Activated naive CD4-positive, alpha-beta T cell treated with anti-CD3 and anti-CD28 coated beads, Interleukin-2, amount 50 U/mL, for 72 hours (primary cell): Measurements from ENCODE around the gene RCL1. TPM values are rescaled to one million over a fixed set of nuclear protein-coding genes. Genes with fewer than 3 reads are reported as not detected.

ENCODE experiments used
- ATAC-seq, 2 donors: fragments of 150-1000 bp; cut with Tn5 transposase; 2 replicates each; pipeline ENCODE4 v1.10.0; 2021; ENCODE audit warnings: mild to moderate bottlenecking in 2 of 2, moderate library complexity in 2 of 2
- DNase-seq, 2 donors: peaks; one replicate each; pipeline ENCODE4 v3.0.0; 2021 to 2022; ENCODE audit warnings: low spot score in 2 of 2
- H3K27ac Mint-ChIP-seq, 2 donors: one replicate each; pipeline ENCODE4 v1.8.0; 2022; ENCODE audit warnings: mild to moderate bottlenecking in 2 of 2, mixed read lengths in 2 of 2
- H3K36me3 Mint-ChIP-seq, 2 donors: one replicate each; pipeline ENCODE4 v1.8.0; 2022; ENCODE audit warnings: mixed read lengths in 2 of 2
- H3K9me3 Mint-ChIP-seq, 2 donors: one replicate each; pipeline ENCODE4 v1.8.0; 2022; ENCODE audit warnings: mixed read lengths in 2 of 2
- total RNA-seq, 2 donors: library from RNA; stranded (reverse); gene quantifications; one replicate each; pipeline ENCODE4 v1.2.3, GENCODE V29; 2022

RCL1 gene
- total RNA-seq, 2 donors from 2014 or later: 18.2 to 32.0 TPM

DNA sequence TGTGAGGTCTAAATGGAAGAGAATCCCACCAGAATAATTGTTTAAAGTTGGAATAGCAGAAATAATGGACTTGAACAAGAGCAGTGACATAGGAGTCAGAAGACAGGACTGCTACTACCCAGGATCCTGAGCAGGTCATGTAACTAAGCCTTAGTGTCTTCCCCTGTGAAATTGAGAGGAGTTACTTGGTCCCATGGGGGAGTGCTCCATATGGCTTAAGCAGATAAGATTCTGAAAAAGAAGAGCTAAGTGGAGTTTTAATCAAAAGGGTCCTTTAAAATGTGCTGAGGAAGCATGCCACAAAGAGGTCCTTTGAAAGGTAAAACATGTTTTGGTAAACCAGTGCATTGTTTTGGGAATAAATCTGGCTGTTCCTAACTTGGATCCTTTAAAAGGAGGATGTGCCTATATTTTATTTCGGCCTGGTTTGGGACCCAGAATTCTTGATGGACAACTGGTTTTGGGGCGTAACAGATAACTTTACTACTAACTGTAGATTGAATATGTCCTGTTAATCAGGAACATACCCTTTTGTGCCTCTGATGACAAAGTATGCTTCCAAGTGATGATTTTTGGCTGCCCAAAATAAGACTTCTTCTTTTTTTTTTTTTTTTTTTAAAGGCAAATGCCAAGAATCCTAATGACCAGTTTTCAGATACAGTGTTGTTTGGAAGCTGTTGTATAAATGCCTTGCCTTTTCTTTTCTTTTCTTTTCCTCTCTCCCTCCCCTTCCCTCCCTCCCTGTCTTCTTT is 5.7 kb downstream of the RCL1 start:
- peak overlapping the region in 1 of 2 donors; percentile 73 for H3K27ac Mint-ChIP-seq

DNA sequence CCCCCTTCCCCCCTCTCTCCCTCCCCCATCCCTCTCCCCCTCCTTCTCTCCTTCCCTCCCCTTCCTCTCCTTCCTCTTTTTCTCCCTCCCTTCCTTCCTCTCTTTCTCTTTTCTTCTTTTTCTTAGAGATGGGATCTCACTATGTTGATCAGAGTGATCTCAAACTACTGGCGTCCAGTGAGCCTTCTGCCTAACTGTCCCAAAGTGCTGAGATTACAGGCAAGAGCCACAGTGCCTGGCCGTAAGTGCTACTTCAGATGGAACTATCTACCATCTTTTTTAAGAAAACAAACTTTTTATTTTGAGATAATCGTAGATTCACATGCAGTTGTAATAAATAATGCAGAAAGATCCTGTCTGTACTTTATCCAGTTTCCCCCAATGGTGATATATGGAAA is 6.3 kb downstream of the RCL1 start:
- DNase-seq: no peak
- peak overlapping the region in 1 of 2 donors; percentile 73 for H3K27ac Mint-ChIP-seq
- no peak for ATAC-seq
- peaks cover 6 to 28% of the 10 kb centered on the region in 2 donors for H3K36me3 Mint-ChIP-seq
- peaks cover 0 to 15% of the 10 kb centered on the region in 2 donors for H3K9me3 Mint-ChIP-seq

More for the DNA sequence above, 5.7 kb downstream of the RCL1 start:
- Mint-ChIP-seq H3K9me3 (peaks cover 0 to 10% of the 10 kb centered on the region in 2 donors), H3K36me3 (peaks cover under 1 to 25% of the 10 kb centered on the region in 2 donors)
- DNase-seq: no peak
- no peak for ATAC-seq

DNA sequence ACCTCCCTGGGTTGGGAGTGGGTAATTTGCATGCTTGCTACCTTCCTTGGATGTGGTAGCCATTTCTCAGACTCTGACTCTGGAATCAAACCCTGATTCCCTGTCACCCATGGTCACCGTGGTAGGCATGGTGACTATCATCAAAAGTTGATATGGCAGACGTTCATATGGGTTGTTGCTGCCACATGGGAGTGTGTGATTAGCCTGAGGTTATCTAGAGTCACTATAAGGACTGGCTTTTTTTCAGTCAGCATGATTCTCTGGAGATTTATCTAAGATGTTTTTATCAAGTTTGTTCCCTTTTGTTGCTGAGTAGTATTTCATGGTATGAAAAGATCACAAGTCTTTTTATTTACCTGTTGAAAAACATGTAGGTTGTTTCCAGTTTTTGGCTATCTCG is 7.0 kb downstream of the RCL1 start:
- H3K27ac Mint-ChIP-seq: peak overlapping the region in 1 of 2 donors; percentile 72
- H3K9me3 Mint-ChIP-seq: peaks cover 0 to 15% of the 10 kb centered on the region in 2 donors

DNA sequence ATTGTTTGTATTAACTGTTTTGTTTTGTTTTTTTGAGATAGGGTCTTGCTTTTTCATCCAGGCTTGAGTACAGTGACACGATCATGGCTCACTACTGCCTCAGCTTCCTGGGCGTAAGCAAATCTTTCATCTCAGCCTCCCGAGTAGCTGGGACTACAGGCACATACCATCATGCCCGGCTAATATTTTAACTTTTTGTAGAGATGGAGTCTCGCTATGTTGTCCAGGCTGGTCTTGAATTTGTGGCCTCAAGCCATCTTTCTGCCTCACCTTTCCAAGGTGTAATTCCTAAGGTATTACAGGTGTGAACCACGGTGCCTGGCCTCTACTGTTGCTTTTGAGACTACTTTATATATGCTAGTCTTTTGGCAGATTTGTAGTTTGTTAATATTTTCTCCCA is 8.4 kb downstream of the RCL1 start:
- peaks cover 3 to 17% of the 10 kb centered on the region in 2 donors for H3K9me3 Mint-ChIP-seq
- H3K36me3 Mint-ChIP-seq: peaks cover 13 to 35% of the 10 kb centered on the region in 2 donors
- H3K27ac Mint-ChIP-seq: no peak overlapping the region
- DNase-seq (no peak), ATAC-seq (no peak)

More for the DNA sequence above, 7.0 kb downstream of the RCL1 start:
- peaks cover 13 to 30% of the 10 kb centered on the region in 2 donors for H3K36me3 Mint-ChIP-seq
- ATAC-seq (no peak), DNase-seq (no peak)

DNA sequence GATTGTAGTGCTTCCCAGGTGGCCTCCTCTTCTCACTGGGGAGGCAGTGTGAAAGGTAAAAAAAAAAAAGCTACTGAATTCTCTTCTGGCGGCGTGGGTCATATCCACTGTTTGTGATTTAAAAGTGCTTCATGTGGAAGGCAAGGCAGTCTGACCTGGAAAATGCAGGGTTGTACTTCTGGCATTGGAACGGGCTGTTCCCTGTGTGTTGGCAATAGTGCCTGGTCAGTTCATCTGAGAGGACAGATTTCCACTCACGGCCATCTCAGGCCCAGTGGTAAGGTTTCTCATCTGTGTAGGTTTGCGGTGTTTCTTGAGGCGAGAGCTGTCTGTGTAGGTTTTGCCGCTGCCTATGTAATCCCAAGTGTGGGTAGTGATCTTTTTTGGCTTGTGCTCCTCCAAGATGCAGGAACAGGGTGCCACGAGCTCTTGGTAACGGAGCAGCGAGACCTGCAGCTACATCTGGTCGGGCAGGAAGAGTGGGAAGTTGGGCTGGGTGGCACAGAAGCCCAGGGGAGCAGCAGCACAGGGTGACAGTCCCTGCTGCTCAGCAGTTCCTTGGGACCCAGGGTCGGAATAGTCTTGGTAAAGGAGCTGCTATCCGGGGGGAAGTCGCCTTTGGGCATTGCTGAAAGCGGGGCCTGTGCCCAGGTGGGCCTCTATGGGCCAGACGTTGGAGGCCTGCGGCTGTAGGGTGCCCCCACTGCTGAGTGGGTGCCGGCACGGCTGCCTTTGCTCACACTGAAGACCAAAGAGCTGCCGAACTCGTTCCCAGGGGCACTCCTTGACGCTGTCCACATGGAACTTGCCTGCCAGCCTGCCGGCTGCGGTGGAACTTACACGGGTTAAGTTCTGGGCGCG is 11.2 kb downstream of the RCL1 start:
- DNase-seq: no peak
- H3K27ac Mint-ChIP-seq: peak overlapping the region in 1 of 2 donors; percentile 63
- no peak for ATAC-seq
- peaks cover 20 to 57% of the 10 kb centered on the region in 2 donors for H3K36me3 Mint-ChIP-seq
- H3K9me3 Mint-ChIP-seq: peaks cover 8 to 23% of the 10 kb centered on the region in 2 donors

DNA sequence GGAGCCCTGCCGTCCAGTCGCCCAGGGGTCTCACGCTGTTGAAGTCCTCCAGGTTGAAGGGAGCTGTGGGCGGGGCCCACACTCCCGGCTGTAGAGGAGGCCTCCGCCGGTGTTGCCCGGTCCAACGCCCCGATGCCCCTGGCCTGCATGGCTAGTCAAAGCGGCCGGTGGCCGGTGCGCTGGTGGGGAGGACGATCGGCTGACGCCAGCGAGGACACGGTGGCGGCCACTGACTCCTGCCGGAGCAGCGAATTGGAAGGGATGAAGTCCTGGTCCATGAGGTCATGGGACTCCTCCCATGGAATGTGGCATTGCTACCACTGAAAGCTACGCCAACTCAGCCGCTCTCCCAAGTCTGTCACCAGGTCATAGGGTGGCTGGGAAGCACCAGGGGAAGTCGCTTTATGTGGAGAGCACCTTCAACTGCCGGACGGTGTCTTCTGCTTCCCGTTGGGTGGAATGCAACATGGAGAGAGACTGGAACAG is 11.8 kb downstream of the RCL1 start:
- no peak for DNase-seq
- H3K9me3 Mint-ChIP-seq: peaks cover 8 to 23% of the 10 kb centered on the region in 2 donors
- no peak overlapping the region for H3K27ac Mint-ChIP-seq
- H3K36me3 Mint-ChIP-seq: peaks cover 20 to 64% of the 10 kb centered on the region in 2 donors
- ATAC-seq: no peak

DNA sequence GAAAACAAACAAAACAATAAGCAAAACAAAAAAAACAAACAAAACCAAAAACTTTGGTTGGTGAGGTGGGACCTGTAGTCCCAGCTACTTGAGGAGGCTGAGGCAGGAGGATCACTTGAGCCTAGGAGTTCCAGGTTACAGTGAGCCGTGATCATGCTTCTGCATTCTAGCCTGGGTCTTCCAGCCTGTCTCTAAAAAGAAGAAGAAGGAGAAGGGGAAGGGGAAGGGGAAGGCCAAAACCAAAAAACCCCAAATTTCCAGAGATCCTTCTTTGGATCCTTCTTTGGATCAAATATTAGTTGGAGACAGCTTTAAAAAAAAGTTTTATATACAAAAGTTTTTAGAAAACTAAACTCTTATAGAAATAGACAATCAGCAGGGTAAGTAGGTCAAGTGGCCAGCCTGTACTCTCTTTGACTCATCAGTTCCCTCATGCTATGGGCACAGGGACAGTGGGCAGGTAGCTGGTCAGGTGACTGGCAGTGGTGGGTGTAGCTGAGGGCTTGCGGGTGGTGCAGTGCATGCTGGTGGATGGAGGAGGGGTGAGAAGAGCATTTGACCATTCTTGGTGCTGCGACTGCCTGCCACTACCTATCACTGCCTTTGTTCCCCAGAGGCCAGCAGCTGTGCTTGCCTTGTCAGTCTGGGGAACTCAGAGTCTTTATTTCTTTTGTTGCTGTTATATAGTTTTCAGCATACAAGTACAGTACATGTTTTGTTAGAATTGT is 12.6 kb downstream of the RCL1 start:
- Mint-ChIP-seq H3K36me3 (peaks cover 20 to 70% of the 10 kb centered on the region in 2 donors), H3K9me3 (peaks cover 8 to 24% of the 10 kb centered on the region in 2 donors), H3K27ac (no peak overlapping the region)
- ATAC-seq (no peak), DNase-seq (no peak)

DNA sequence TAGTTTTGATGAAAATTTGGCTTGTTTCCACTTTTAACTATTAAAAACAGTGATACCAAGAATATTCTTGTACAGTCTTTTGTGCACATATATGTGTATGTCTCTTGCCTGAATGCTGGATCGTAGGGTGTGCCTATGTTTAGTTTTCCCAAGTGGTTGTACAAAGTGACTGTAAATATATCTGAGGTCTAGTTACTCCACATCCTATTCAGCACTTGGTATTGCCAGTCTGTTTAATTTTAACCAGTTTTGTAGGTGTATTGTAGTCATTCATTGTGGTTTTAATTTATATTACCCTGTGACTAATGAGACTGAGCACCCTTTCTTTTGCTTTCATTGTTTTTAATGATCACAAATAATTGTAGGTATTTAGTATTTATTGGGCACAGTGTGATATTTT is 17.8 kb downstream of the RCL1 start:
- peaks cover 8 to 28% of the 10 kb centered on the region in 2 donors for H3K9me3 Mint-ChIP-seq
- ATAC-seq: no peak
- peaks cover 7 to 82% of the 10 kb centered on the region in 2 donors for H3K36me3 Mint-ChIP-seq
- no peak for DNase-seq
- no peak overlapping the region for H3K27ac Mint-ChIP-seq

DNA sequence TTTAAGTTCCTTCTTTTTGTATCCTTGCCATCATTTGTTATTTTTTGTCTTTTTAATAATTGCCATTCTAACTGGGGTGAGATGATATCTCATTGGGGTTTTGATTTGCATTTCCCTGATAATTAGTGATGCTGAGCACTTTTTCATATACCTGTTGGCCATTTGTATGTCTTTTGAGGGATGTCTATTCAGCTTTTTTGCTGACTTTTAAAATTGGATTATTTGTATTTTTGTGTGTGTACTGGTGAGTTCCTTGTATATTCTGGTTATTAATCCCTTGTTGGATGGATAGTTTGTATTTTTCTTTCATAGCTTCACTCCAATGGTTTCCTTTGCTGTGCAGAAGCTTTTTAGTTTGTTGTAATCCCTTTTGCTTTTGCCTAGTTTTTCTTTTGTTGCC is 19.1 kb downstream of the RCL1 start:
- ATAC-seq: no peak
- no peak for DNase-seq
- Mint-ChIP-seq H3K36me3 (peaks cover 4 to 70% of the 10 kb centered on the region in 2 donors), H3K27ac (no peak overlapping the region), H3K9me3 (peaks cover 6 to 23% of the 10 kb centered on the region in 2 donors)

DNA sequence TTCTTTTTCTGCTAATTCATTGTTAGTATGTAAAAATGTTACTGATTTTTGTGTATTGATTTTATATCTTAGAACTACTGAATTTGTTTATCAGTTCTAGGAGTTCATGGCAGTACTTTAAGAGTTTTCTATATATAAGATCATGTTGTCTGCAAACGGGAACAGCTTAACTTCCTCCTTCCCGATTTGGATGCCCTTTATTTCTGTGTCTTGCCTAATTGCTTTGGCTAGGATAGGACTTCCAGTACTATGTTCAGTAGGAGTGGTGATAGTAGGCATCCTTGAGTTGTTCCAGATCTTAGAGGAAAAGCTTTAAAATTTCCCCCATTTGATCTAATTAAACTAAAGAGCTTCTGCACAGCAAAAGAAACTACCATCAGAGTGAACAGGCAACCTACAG is 20.1 kb downstream of the RCL1 start:
- no peak overlapping the region for H3K27ac Mint-ChIP-seq
- H3K36me3 Mint-ChIP-seq: peaks cover 0 to 62% of the 10 kb centered on the region in 2 donors
- DNase-seq (no peak), ATAC-seq (no peak)
- H3K9me3 Mint-ChIP-seq: peaks cover 3 to 19% of the 10 kb centered on the region in 2 donors

DNA sequence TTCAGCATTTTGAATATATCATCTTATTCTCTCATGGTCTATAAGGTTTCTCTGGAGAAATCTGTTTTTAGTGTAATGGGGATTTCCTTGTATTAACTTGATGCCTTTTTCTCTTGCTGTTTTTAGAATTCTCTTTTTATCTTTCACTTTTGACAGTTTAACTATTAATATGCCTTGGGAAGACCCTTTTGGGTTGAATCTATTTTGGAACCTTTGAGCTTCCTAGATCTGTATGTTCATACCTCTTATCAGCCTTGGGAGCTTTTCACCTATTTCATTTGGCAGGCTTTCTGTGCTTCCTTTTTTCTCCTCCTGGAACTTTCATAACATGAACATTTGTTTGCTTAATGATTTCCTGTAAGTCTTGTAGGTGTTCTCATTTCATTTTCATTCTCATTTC is 22.2 kb downstream of the RCL1 start:
- DNase-seq (no peak), ATAC-seq (peak; percentile 29 to 43)
- peaks cover 0 to 42% of the 10 kb centered on the region in 2 donors for H3K36me3 Mint-ChIP-seq
- H3K27ac Mint-ChIP-seq: peak overlapping the region; percentile 81 to 94
- H3K9me3 Mint-ChIP-seq: peaks cover 3 to 19% of the 10 kb centered on the region in 2 donors

DNA sequence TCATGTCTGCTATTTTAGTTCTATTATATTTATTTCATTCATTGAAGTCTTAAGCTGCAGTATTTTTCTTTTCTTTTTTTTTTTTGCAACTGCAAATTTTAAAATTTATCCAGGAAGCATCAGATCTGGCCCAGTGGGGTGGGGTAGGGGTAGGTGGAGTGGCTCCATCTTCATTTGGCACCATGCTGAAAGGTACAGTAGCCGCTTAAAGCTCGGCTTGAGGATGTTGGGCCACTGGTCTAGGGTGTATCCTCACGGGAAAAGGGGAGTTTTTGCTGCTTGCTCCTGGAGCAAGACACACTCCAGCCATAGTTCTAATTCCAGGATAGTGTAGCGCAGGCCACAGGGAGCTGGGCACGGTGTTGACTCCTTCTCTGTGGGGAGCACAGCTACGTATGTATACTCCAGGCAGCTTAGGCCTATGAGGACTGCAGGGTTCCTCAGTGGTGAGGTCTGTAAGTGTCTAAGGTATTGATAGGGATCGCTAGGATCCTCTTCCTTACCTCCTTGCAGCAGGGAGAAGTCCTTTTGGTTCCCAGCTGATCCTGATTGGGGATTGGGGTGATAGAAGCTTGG is 22.7 kb downstream of the RCL1 start:
- no peak for DNase-seq
- H3K36me3 Mint-ChIP-seq: peaks cover 0 to 38% of the 10 kb centered on the region in 2 donors
- peak in 1 of 2 donors; percentile 46 for ATAC-seq
- peak overlapping the region; percentile 81 to 94 for H3K27ac Mint-ChIP-seq
- H3K9me3 Mint-ChIP-seq: peaks cover 3 to 17% of the 10 kb centered on the region in 2 donors

DNA sequence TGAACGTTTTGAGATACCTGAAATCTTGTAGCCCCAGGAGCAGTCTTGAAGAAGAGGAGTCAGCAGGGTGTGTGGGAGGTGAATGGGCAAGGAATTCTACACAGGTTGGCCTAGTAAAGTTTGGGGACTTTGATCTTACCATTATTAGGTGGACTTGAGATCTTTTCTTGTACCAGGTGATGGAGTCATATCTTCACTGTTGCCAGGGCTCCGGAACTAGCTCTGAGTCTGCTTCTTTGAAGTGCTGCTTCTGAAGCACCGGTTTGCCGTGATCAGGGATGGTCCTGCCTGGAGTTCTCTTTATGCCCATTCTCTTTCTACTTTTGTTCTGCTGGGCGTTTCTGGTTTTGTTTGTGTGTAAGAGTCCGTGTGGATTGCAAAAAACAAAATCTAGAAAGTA is 27.4 kb downstream of the RCL1 start:
- peaks cover 0 to 6% of the 10 kb centered on the region in 2 donors for H3K9me3 Mint-ChIP-seq
- ATAC-seq (no peak), DNase-seq (no peak)
- peaks cover 5 to 12% of the 10 kb centered on the region in 2 donors for H3K36me3 Mint-ChIP-seq
- H3K27ac Mint-ChIP-seq: no peak overlapping the region

DNA sequence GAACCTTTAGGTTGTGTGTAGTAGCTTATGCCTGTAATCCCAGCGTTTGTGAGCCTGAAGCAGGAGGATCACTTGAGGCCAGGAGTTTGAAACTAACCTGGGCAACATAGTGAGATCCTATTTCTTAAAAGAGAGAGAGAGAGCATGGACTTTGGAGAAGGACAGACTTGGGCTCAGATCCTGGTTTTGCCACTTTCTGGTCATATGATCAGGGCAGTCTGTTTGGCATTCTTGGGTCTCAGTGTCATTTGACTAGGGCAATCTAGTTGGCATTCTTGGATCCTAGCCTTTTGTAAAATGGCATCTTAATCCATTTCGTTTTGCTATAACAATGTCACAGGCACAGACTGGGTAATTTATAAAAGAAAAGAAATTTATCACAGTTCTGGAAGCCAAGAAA is 28.4 kb downstream of the RCL1 start:
- ATAC-seq (no peak), DNase-seq (no peak)
- H3K27ac Mint-ChIP-seq: peak overlapping the region in 1 of 2 donors; percentile 74
- H3K36me3 Mint-ChIP-seq: peaks cover 5 to 9% of the 10 kb centered on the region in 2 donors
- H3K9me3 Mint-ChIP-seq: peaks cover 0 to 1% of the 10 kb centered on the region in 2 donors

DNA sequence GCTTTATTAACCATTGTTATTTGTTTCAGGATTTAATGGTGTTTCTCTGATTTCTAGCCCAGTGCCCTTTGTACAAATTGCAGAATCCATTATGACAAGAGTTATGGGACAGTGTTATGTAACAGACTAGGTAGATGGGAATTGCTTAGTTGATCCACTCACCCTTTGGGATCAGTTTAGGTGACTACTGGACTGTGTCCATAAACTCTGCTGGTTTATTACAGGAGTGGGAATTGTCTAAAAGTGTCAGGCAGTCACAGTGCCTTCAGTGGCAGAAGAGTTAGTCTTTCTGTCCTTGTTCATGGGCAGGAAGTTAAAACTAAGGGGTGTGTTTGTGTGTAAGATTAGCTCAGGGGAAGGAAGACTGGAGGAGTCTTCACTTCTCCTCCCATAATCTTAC is 29.3 kb downstream of the RCL1 start:
- Mint-ChIP-seq H3K9me3 (no peaks in the 10 kb centered on the region), H3K36me3 (peaks cover 9 to 13% of the 10 kb centered on the region in 2 donors), H3K27ac (peak overlapping the region in 1 of 2 donors; percentile 54)
- DNase-seq (no peak), ATAC-seq (no peak)
